Keratinocyte (primary cell): Measurements from ENCODE around the gene CIB4. TPM values are rescaled to one million over a fixed set of nuclear protein-coding genes. Genes with fewer than 3 reads are reported as not detected.

ENCODE experiments used
- DNase-seq: peaks from one replicate; pipeline ENCODE4 v3.0.0-alpha.2; 2011; ENCODE audit warnings: low read depth, missing footprints, low spot score
- FAIRE-seq: peaks from 2 replicates; lab custom pipeline; 2011; peaks lifted over from hg19 to GRCh38; lab: Jason Lieb, UNC
- H2AFZ ChIP-seq: 2 replicates; pipeline ENCODE4 v1.6.0; 2012; ENCODE audit warnings: low read length, control low read depth, inconsistent platforms; ENCODE audit not compliant: control insufficient read depth
- H3K27ac ChIP-seq: 2 replicates; pipeline ENCODE4 v1.5.1; 2011; ENCODE audit warnings: low read length; ENCODE audit not compliant: control insufficient read depth, insufficient read depth
- H3K27me3 ChIP-seq: 3 replicates; pipeline ENCODE4 v1.6.0; 2011; ENCODE audit warnings: low read length; ENCODE audit not compliant: control insufficient read depth, insufficient read depth; ENCODE audit errors: extremely low read depth
- H3K36me3 ChIP-seq, 2 experiments: 2 replicates in 1 of 2; 3 replicates in 1 of 2; pipeline ENCODE4 v1.5.1; 2011; ENCODE audit warnings: low read length in 2 of 2, mild to moderate bottlenecking in 1 of 2; ENCODE audit not compliant: control insufficient read depth in 2 of 2, insufficient read depth in 2 of 2; ENCODE audit errors: extremely low read depth in 1 of 2
- H3K4me1 ChIP-seq: 3 replicates; pipeline ENCODE4 v1.5.1; 2011; ENCODE audit warnings: low read length; ENCODE audit not compliant: control insufficient read depth, insufficient read depth; ENCODE audit errors: extremely low read depth
- H3K4me2 ChIP-seq: 3 replicates; pipeline ENCODE4 v1.6.0; 2011; ENCODE audit warnings: low read depth, low read length; ENCODE audit not compliant: control insufficient read depth, insufficient read depth; ENCODE audit errors: extremely low read depth
- H3K4me3 ChIP-seq, 3 experiments: fragments of 200-600 bp in 1 of 3; sonication (generic) in 1 of 3; 2 replicates in 2 of 3; 3 replicates in 1 of 3; pipeline ENCODE4 v1.5.1; 2011 to 2016; ENCODE audit warnings: low read length in 3 of 3, mild to moderate bottlenecking in 3 of 3, control low read depth in 2 of 3, inconsistent platforms in 1 of 3, low read depth in 1 of 3, mixed read lengths in 1 of 3, mixed run types in 1 of 3, moderate library complexity in 1 of 3; ENCODE audit not compliant: control insufficient read depth in 2 of 3, insufficient read depth in 2 of 3; ENCODE audit errors: extremely low read depth in 1 of 3
- H3K79me2 ChIP-seq: 2 replicates; pipeline ENCODE4 v1.6.0; 2012; ENCODE audit warnings: low read length; ENCODE audit not compliant: control insufficient read depth, insufficient read depth
- H3K9ac ChIP-seq: 3 replicates; pipeline ENCODE4 v1.6.0; 2011; ENCODE audit warnings: low read length; ENCODE audit not compliant: control insufficient read depth, insufficient read depth; ENCODE audit errors: extremely low read depth
- H3K9me1 ChIP-seq: 3 replicates; pipeline ENCODE4 v1.6.0; 2011; ENCODE audit warnings: low read length; ENCODE audit not compliant: control insufficient read depth, insufficient read depth; ENCODE audit errors: extremely low read depth
- H3K9me3 ChIP-seq: 2 replicates; pipeline ENCODE4 v1.5.1; 2012; ENCODE audit warnings: low read depth, low read length; ENCODE audit not compliant: control insufficient read depth
- H4K20me1 ChIP-seq: 3 replicates; pipeline ENCODE4 v1.6.0; 2011; ENCODE audit warnings: low read length; ENCODE audit not compliant: control insufficient read depth, insufficient read depth; ENCODE audit errors: extremely low read depth
- EZH2 ChIP-seq: IDR thresholded peaks from one replicate; pipeline ENCODE4 v1.6.1; 2012; ENCODE audit warnings: inconsistent platforms, mild to moderate bottlenecking, low read length, moderate library complexity
- dilution Hi-C: fragments of 300-500 bp; cut with MboI; formaldehyde crosslinking; loops from one replicate; pipeline ENCODE4 v1.7.0; 2020; ENCODE audit warnings: low sequenced_read_pairs; ENCODE audit not compliant: extremely low pct_ligation_motif_present
- polyA plus RNA-seq, 5 experiments: library from polyadenylated mRNA; depleted of rRNA in 3 of 5; stranded (reverse) in 3 of 5; stranded (forward) in 1 of 5; unstranded in 1 of 5; fragments of >200 nt; gene quantifications; 1 replicate in 1 of 5; 2 replicates in 3 of 5; 3 replicates in 1 of 5; pipeline versions ENCODE4 v1.2.1 to v1.2.3, GENCODE V29; 2011 to 2012; ENCODE audit warnings: missing spikeins in 2 of 5, low read depth in 1 of 5, low replicate concordance in 1 of 5
- TF ChIP-seq, protein P1 (sequence below), 3 experiments: IDR thresholded peaks in 1 of 3; conservative IDR thresholded peaks in 1 of 3; optimal IDR thresholded peaks in 1 of 3; 2 replicates in 2 of 3; 3 replicates in 1 of 3; pipeline versions ENCODE3 to v1.5.1; 2011; ENCODE audit warnings: low read length in 3 of 3, mild to moderate bottlenecking in 3 of 3, moderate library complexity in 2 of 3, control low read depth in 1 of 3, inconsistent platforms in 1 of 3; ENCODE audit not compliant: insufficient read depth in 2 of 3; ENCODE audit errors: extremely low read depth in 1 of 3

The CIB4 gene
- polyA plus RNA-seq, 1 donor (not counting 4 experiments of a cell fraction or from before 2014, with no cell fraction given) = not detected

DNA sequence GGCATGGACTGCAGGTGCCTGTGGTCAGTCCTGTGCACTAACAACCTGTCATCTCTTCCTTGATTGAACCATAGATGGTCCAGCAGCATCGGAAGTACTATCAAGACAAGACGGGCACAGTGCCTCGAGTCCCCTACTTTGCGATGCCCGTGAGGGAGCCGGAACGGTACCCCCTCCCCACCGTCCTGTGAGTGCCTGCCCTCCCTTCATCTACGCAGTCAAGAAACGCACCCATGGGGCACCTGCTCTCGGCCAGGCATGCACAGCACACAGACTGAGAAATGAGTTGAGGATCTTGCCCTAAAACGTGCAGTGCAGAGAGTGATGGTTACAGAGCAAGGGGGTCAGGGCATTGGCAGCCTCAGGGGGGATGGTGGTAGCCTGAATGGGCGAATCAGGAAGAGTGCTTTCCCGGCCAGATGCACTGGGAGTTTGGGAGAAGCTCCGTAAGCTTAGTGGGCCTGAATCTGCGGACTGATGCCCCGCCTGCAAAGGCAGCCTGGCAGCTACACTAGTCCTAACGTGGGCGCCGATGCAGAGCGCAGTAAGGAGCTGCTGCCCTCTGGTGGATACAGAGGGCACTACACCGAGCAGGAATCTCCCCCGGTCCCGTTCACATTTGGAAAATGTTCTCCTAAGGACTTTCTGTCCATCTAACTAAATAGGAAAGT is 63.6 kb downstream of the CIB4 start:
- dilution Hi-C loops = no loop called here
- no peaks in the 10 kb centered on the region for H3K79me2 ChIP-seq
- no peaks in the 10 kb centered on the region for H3K9me1 ChIP-seq
- no peak overlapping the region for H3K4me3 ChIP-seq
- H3K27me3 ChIP-seq = peaks cover 45% of the 10 kb centered on the region
- no peak overlapping the region for H3K27ac ChIP-seq
- DNase-seq (no peak), FAIRE-seq (peak; percentile 90)
- no peaks in the 10 kb centered on the region for H3K9me3 ChIP-seq
- H3K4me1 ChIP-seq = peaks cover 11% of the 10 kb centered on the region
- H3K36me3 ChIP-seq = no peaks in the 10 kb centered on the region
- no peak for TF ChIP-seq EZH2
- TF ChIP-seq, protein P1, sequence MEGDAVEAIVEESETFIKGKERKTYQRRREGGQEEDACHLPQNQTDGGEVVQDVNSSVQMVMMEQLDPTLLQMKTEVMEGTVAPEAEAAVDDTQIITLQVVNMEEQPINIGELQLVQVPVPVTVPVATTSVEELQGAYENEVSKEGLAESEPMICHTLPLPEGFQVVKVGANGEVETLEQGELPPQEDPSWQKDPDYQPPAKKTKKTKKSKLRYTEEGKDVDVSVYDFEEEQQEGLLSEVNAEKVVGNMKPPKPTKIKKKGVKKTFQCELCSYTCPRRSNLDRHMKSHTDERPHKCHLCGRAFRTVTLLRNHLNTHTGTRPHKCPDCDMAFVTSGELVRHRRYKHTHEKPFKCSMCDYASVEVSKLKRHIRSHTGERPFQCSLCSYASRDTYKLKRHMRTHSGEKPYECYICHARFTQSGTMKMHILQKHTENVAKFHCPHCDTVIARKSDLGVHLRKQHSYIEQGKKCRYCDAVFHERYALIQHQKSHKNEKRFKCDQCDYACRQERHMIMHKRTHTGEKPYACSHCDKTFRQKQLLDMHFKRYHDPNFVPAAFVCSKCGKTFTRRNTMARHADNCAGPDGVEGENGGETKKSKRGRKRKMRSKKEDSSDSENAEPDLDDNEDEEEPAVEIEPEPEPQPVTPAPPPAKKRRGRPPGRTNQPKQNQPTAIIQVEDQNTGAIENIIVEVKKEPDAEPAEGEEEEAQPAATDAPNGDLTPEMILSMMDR (optimal IDR thresholded peaks at IDR 0.05 in 1 of 3, IDR thresholded peaks at IDR 0.05 in 1 of 3, conservative IDR thresholded peaks at IDR 0.05 in 1 of 3; ENCODE audit: extremely low read depth in 1 of 3, insufficient read depth in 2 of 3, low read length in 3 of 3) = peak; percentile 96 to 98 (median 98)
- H2AFZ ChIP-seq = no peak overlapping the region
- peaks cover 3% of the 10 kb centered on the region for H4K20me1 ChIP-seq
- no peak overlapping the region for H3K9ac ChIP-seq
- H3K4me2 ChIP-seq = no peak overlapping the region

- Histone ChIP-seq H3K9me3 (no peaks in the 10 kb centered on the region), H3K4me1 (peaks cover 11% of the 10 kb centered on the region), H3K4me3 (no peak overlapping the region), H3K9me1 (no peaks in the 10 kb centered on the region), H3K27me3 (peaks cover 52% of the 10 kb centered on the region), H3K79me2 (no peaks in the 10 kb centered on the region), H3K27ac (no peak overlapping the region), H2AFZ (no peak overlapping the region), H3K9ac (no peak overlapping the region), H4K20me1 (peaks cover 3% of the 10 kb centered on the region), H3K36me3 (no peaks in the 10 kb centered on the region), H3K4me2 (no peak overlapping the region)
- TF ChIP-seq, protein P1 (optimal IDR thresholded peaks at IDR 0.05 in 1 of 3, IDR thresholded peaks at IDR 0.05 in 1 of 3, conservative IDR thresholded peaks at IDR 0.05 in 1 of 3; ENCODE audit: extremely low read depth in 1 of 3, insufficient read depth in 2 of 3, low read length in 3 of 3) = no peak
- no peak for TF ChIP-seq EZH2
- dilution Hi-C loops = no loop called here
- FAIRE-seq (peak; percentile 17), DNase-seq (no peak)
These were observed 64.4 kb downstream of the CIB4 start for GRCh38 chr2:26576565-26577441.
